Middle frontal gyrus (tissue), 1 donor: ENCODE measurements around the gene STK10.
A peak's percentile ranks its signal among the peaks of the same experiment; 100 is the strongest.
"Not testable (repeated sequence)": the region's sequence is repeated elsewhere in the genome, so short reads cannot be mapped to it uniquely, and the experiment has no call there.

Experiments used
- DNase-seq: peaks from one replicate; pipeline ENCODE4 v3.0.0-alpha.2; 2015; ENCODE audit warnings: low spot score; ENCODE audit errors: extremely low spot score

Gene STK10

GRCh38 chr5:172188033-172188892, at the start of gene STK10:
STK10 (minus strand) TSS chr5:172188224; CDS start chr5:172188042, 182 bp downstream.
- peak; percentile 87 for DNase-seq

GRCh38 chr5:172235827-172236736, 48.1 kb upstream of the STK10 start:
- DNase-seq: no peak

GRCh38 chr5:172235132-172235780, 47.2 kb upstream of the STK10 start:
- no peak for DNase-seq

GRCh38 chr5:172234031-172234430, 46.0 kb upstream of the STK10 start:
- DNase-seq: no peak

GRCh38 chr5:172229904-172230303, 41.9 kb upstream of the STK10 start:
- no peak for DNase-seq

GRCh38 chr5:172224996-172225395, 37.0 kb upstream of the STK10 start:
- DNase-seq: no peak

- DNase-seq: no peak
Observed at GRCh38 chr5:172223901-172224873, 36.2 kb upstream of the STK10 start.

- no peak for DNase-seq
Observed at GRCh38 chr5:172219296-172219695, 31.3 kb upstream of the STK10 start.

- no peak for DNase-seq
Observed at GRCh38 chr5:172216345-172216744, 28.3 kb upstream of the STK10 start.

GRCh38 chr5:172213126-172213525, 25.1 kb upstream of the STK10 start:
- DNase-seq: no peak

- no peak for DNase-seq
Observed at GRCh38 chr5:172211676-172212075, 23.7 kb upstream of the STK10 start.

- DNase-seq: no peak
Observed at GRCh38 chr5:172209714-172210113, 21.7 kb upstream of the STK10 start.

- DNase-seq: no peak
Observed at GRCh38 chr5:172207511-172207910, 19.5 kb upstream of the STK10 start.

- not testable (repeated sequence) for DNase-seq
Observed at GRCh38 chr5:172205984-172206383, 18.0 kb upstream of the STK10 start.

- DNase-seq: no peak
Observed at GRCh38 chr5:172200476-172200875, 12.5 kb upstream of the STK10 start.

GRCh38 chr5:172199446-172199845, 11.4 kb upstream of the STK10 start:
- no peak for DNase-seq

- DNase-seq: not testable (repeated sequence)
Observed at GRCh38 chr5:172197775-172198174, 9.8 kb upstream of the STK10 start.

GRCh38 chr5:172194985-172195774, 7.2 kb upstream of the STK10 start:
- no peak for DNase-seq

- DNase-seq: no peak
Observed at GRCh38 chr5:172193872-172194271, 5.8 kb upstream of the STK10 start, which contains the start of gene EFCAB9. EFCAB9 (plus strand) TSS chr5:172194172; CDS start chr5:172194173, 1 bp downstream.
